Raji (cell line): ENCODE measurements around the gene CLDN19.

Experiments used
- POLR2A ChIP-seq: IDR thresholded peaks from 2 replicates; pipeline ENCODE4 v1.6.1; 2011; ENCODE audit warnings: low read depth, low read length, control low read depth; ENCODE audit not compliant: insufficient read depth

The CLDN19 gene

GRCh38 chr1:42734201-42735035, 5.6 kb downstream of the CLDN19 start:
- no peak for TF ChIP-seq POLR2A

GRCh38 chr1:42733415-42734200, 6.4 kb downstream of the CLDN19 start:
- TF ChIP-seq POLR2A = no peak

GRCh38 chr1:42732126-42732680, 7.8 kb downstream of the CLDN19 start:
- no peak for TF ChIP-seq POLR2A

GRCh38 chr1:42731585-42731984, 8.5 kb downstream of the CLDN19 start:
- no peak for TF ChIP-seq POLR2A

- no peak for TF ChIP-seq POLR2A
These were observed 9.0 kb downstream of the CLDN19 start for GRCh38 chr1:42730988-42731387.

- no peak for TF ChIP-seq POLR2A
These were observed 10.0 kb downstream of the CLDN19 start for GRCh38 chr1:42730002-42730401.

GRCh38 chr1:42723511-42723910, 16.5 kb downstream of the CLDN19 start:
- no peak for TF ChIP-seq POLR2A

- no peak for TF ChIP-seq POLR2A
These were observed 18.1 kb downstream of the CLDN19 start for GRCh38 chr1:42721926-42722325.

- no peak for TF ChIP-seq POLR2A
These were observed 19.2 kb downstream of the CLDN19 start for GRCh38 chr1:42720868-42721267.

GRCh38 chr1:42713293-42713692, 26.7 kb downstream of the CLDN19 start:
- no peak for TF ChIP-seq POLR2A

GRCh38 chr1:42703888-42704464, 36.1 kb downstream of the CLDN19 start:
- TF ChIP-seq POLR2A = no peak

GRCh38 chr1:42700006-42700405, 40.0 kb downstream of the CLDN19 start:
- TF ChIP-seq POLR2A = no peak

GRCh38 chr1:42698081-42698813, 41.8 kb downstream of the CLDN19 start:
- no peak for TF ChIP-seq POLR2A

GRCh38 chr1:42692911-42693310, 47.1 kb downstream of the CLDN19 start:
- no peak for TF ChIP-seq POLR2A

- TF ChIP-seq POLR2A = no peak
These were observed 47.6 kb downstream of the CLDN19 start for GRCh38 chr1:42692461-42692860.

- TF ChIP-seq POLR2A = no peak
These were observed 48.9 kb downstream of the CLDN19 start for GRCh38 chr1:42691157-42691498.
